Measurements from ENCODE around the gene DNM2.
"Not testable (repeated sequence)": the region's sequence is repeated elsewhere in the genome, so short reads cannot be mapped to it uniquely, and the experiment has no call there.

DNM2 gene

GRCh38 chr19:10717356-10718204, at the start of gene DNM2:
Gene DNM2, plus strand, starts transcription at chr19:10718079. Its CDS starts 164 bp downstream, at chr19:10718243.
- peak; percentile 100 for DNase-seq

- DNase-seq = no peak
Observed at GRCh38 chr19:10669246-10669645, 48.6 kb upstream of the DNM2 start.

- DNase-seq = no peak
Observed at GRCh38 chr19:10670182-10670581, 47.7 kb upstream of the DNM2 start.

- DNase-seq = no peak
Observed at GRCh38 chr19:10670876-10671804, 46.7 kb upstream of the DNM2 start.

- DNase-seq = not testable (repeated sequence)
Observed at GRCh38 chr19:10671922-10672321, 46.0 kb upstream of the DNM2 start.

- DNase-seq = not testable (repeated sequence)
Observed at GRCh38 chr19:10675214-10675613, 42.7 kb upstream of the DNM2 start.

- DNase-seq = no peak
Observed at GRCh38 chr19:10677751-10678150, 40.1 kb upstream of the DNM2 start.

GRCh38 chr19:10678813-10679212, 39.1 kb upstream of the DNM2 start:
- no peak for DNase-seq

GRCh38 chr19:10679743-10680142, 38.1 kb upstream of the DNM2 start:
- no peak for DNase-seq

GRCh38 chr19:10680545-10681135, 37.2 kb upstream of the DNM2 start:
- DNase-seq = no peak

- DNase-seq = no peak
Observed at GRCh38 chr19:10681658-10682057, 36.2 kb upstream of the DNM2 start.

- DNase-seq = no peak
Observed at GRCh38 chr19:10682397-10683063, 35.3 kb upstream of the DNM2 start.

GRCh38 chr19:10683064-10683426, 34.8 kb upstream of the DNM2 start:
- DNase-seq = no peak

- no peak for DNase-seq
Observed at GRCh38 chr19:10683582-10683981, 34.3 kb upstream of the DNM2 start.

GRCh38 chr19:10685210-10685609, 32.7 kb upstream of the DNM2 start:
- DNase-seq = no peak

- no peak for DNase-seq
Observed at GRCh38 chr19:10686193-10686592, 31.7 kb upstream of the DNM2 start.

- DNase-seq = no peak
Observed at GRCh38 chr19:10686661-10687517, 31.0 kb upstream of the DNM2 start.

- no peak for DNase-seq
Observed at GRCh38 chr19:10687518-10688288, 30.2 kb upstream of the DNM2 start.

GRCh38 chr19:10688545-10689280, 29.2 kb upstream of the DNM2 start:
- no peak for DNase-seq

GRCh38 chr19:10690341-10690781, 27.5 kb upstream of the DNM2 start:
- peak; percentile 22 for DNase-seq
